K562 (cell line): Measurements from ENCODE around the gene JUND. TPM values are rescaled to one million over a fixed set of nuclear protein-coding genes. Genes with fewer than 3 reads are reported as not detected.

ENCODE experiments used
- BRF2 ChIP-seq: IDR thresholded peaks from 3 replicates; pipeline ENCODE4 v1.6.1; 2011; ENCODE audit warnings: borderline replicate concordance, mild to moderate bottlenecking; ENCODE audit not compliant: insufficient read length, insufficient read depth
- CEBPG ChIP-seq, 3 experiments: fragments of 200-800 bp in 1 of 3; sonication (Bioruptor generic) in 1 of 3; sonication (generic) in 1 of 3; formaldehyde crosslinking in 1 of 3; IDR thresholded peaks in 2 of 3; conservative IDR thresholded peaks in 1 of 3; 2 replicates each; pipeline versions ENCODE4 v1.6.1 to v1.8.0; 2016 to 2022; ENCODE audit warnings: missing compliant biosample characterization in 2 of 3, missing genetic modification characterization in 2 of 3, mild to moderate bottlenecking in 1 of 3, missing genetic modification reagents in 1 of 3
- CGGBP1 ChIP-seq: fragments of 250-450 bp; sonication (Bioruptor Pico); IDR thresholded peaks from 2 replicates; pipeline ENCODE4 v1.9.0; 2021; ENCODE audit warnings: mild to moderate bottlenecking
- CHD4 ChIP-seq: fragments of 200-600 bp; sonication (generic); IDR thresholded peaks from 3 replicates; pipeline ENCODE4 v1.6.1; 2012; ENCODE audit warnings: low read depth, mild to moderate bottlenecking, mixed read lengths, low read length, inconsistent platforms; ENCODE audit not compliant: insufficient read depth, insufficient replicate concordance, poor library complexity, severe bottlenecking
- ESRRB ChIP-seq: fragments of 250-450 bp; sonication (Bioruptor Pico); IDR thresholded peaks from 2 replicates; pipeline ENCODE4 v1.5.0; 2020; ENCODE audit warnings: mild to moderate bottlenecking, moderate library complexity, borderline replicate concordance
- FIP1L1 ChIP-seq: fragments of 200-400 bp; formaldehyde crosslinking; IDR thresholded peaks from 2 replicates; pipeline ENCODE4 v1.6.1; 2018; ENCODE audit warnings: mild to moderate bottlenecking, low read depth, low read length; ENCODE audit not compliant: poor library complexity, severe bottlenecking
- GATAD2B ChIP-seq: fragments of 450-650 bp; IDR thresholded peaks from 2 replicates; pipeline ENCODE4 v1.6.1; 2017; ENCODE audit warnings: mild to moderate bottlenecking, borderline replicate concordance
- NFYB ChIP-seq: IDR thresholded peaks from 2 replicates; pipeline ENCODE4 v1.6.1; 2011; ENCODE audit warnings: mild to moderate bottlenecking, moderate library complexity; ENCODE audit not compliant: insufficient read length; ENCODE audit errors: extremely low read depth
- POLR2A ChIP-seq: fragments of 450-650 bp; conservative IDR thresholded peaks from 2 replicates; pipeline ENCODE4 v1.6.1; 2016
- RAD51 ChIP-seq: fragments of 450-650 bp; IDR thresholded peaks from 2 replicates; pipeline ENCODE4 v1.7.1; 2016; ENCODE audit warnings: low read depth, mild to moderate bottlenecking, borderline replicate concordance
- RBM22 ChIP-seq: fragments of 200-400 bp; formaldehyde crosslinking; IDR thresholded peaks from 2 replicates; pipeline ENCODE4 v1.6.1; 2018; ENCODE audit warnings: low read length, low read depth; ENCODE audit not compliant: poor library complexity, severe bottlenecking
- RFX5 ChIP-seq: IDR thresholded peaks from 2 replicates; pipeline ENCODE4 v1.6.1; 2011; ENCODE audit warnings: low read depth, mild to moderate bottlenecking, improper control_type of control experiment, low read length
- RNF2 ChIP-seq: sonication (generic); IDR thresholded peaks from 2 replicates; pipeline ENCODE4 v1.6.1; 2016
- SIN3A ChIP-seq, 2 experiments: fragments of 150-350 bp in 1 of 2; IDR thresholded peaks; 2 replicates each; pipeline ENCODE4 v1.6.1; 2011 to 2016; ENCODE audit warnings: borderline replicate concordance in 2 of 2, low read depth in 2 of 2, low read length in 2 of 2, mild to moderate bottlenecking in 2 of 2, moderate library complexity in 2 of 2; ENCODE audit not compliant: control insufficient read depth in 1 of 2
- SIRT6 ChIP-seq: IDR thresholded peaks from one replicate; pipeline ENCODE4 v1.6.1; 2012; ENCODE audit warnings: low read depth, mild to moderate bottlenecking, control low read depth, inconsistent platforms, low read length, moderate library complexity
- SMAD4 ChIP-seq: fragments of 250-450 bp; sonication (Bioruptor Pico); conservative IDR thresholded peaks from 2 replicates; pipeline ENCODE4 v1.8.0; 2021; ENCODE audit warnings: inconsistent platforms, mild to moderate bottlenecking, moderate library complexity
- TRIM24 ChIP-seq, 2 experiments: fragments of 450-650 bp; IDR thresholded peaks; 2 replicates each; pipeline ENCODE4 v1.6.1; 2016
- U2AF2 ChIP-seq: fragments of 200-400 bp; formaldehyde crosslinking; optimal IDR thresholded peaks from 2 replicates; pipeline ENCODE3; 2017; ENCODE audit warnings: low read depth, mild to moderate bottlenecking, low read length
- USF2 ChIP-seq: sonication (generic); formaldehyde crosslinking; IDR thresholded peaks from 2 replicates; pipeline ENCODE4 v1.5.0; 2020; ENCODE audit warnings: missing genetic modification reagents
- ZNF121 ChIP-seq: sonication (generic); formaldehyde crosslinking; conservative IDR thresholded peaks from 2 replicates; pipeline ENCODE4 v1.8.0; 2022; ENCODE audit warnings: missing genetic modification reagents
- ZNF507 ChIP-seq: conservative IDR thresholded peaks from 2 replicates; pipeline ENCODE4 v1.6.1; 2017; ENCODE audit warnings: missing genetic modification characterization, missing compliant biosample characterization
- ZNF696 ChIP-seq: fragments of 250-450 bp; sonication (Bioruptor Pico); conservative IDR thresholded peaks from 2 replicates; pipeline ENCODE4 v1.4.0; 2020; ENCODE audit warnings: mild to moderate bottlenecking, moderate library complexity
- ZNF699 ChIP-seq: fragments of 250-450 bp; sonication (Bioruptor Pico); IDR thresholded peaks from 2 replicates; pipeline ENCODE4 v1.8.0; 2021; ENCODE audit warnings: mild to moderate bottlenecking, moderate library complexity; ENCODE audit not compliant: insufficient replicate concordance
- ZNF740 ChIP-seq, 3 experiments: fragments of 200-800 bp in 1 of 3; sonication (Bioruptor generic) in 1 of 3; sonication (generic) in 1 of 3; formaldehyde crosslinking in 1 of 3; IDR thresholded peaks; 2 replicates each; pipeline versions ENCODE4 v1.6.1 to v1.8.0; 2016 to 2022; ENCODE audit warnings: mild to moderate bottlenecking in 2 of 3, missing compliant biosample characterization in 2 of 3, missing genetic modification characterization in 2 of 3, missing genetic modification reagents in 1 of 3
- polyA plus RNA-seq, 8 experiments: library from polyadenylated mRNA; depleted of rRNA in 4 of 8; stranded (reverse) in 5 of 8; unstranded in 3 of 8; fragments of >200 nt; fragmentation: Nextera tagmentation in 2 of 8; fragmentation: Illumina TruSeq in 1 of 8; extraction: Ambion mirVana in 2 of 8; extraction: Trizol in 1 of 8; gene quantifications; 2 replicates each; pipeline versions ENCODE4 v1.2.1 to v1.2.3, GENCODE V29; 2011 to 2014; ENCODE audit warnings: inconsistent platforms in 1 of 8, missing spikeins in 1 of 8
- total RNA-seq, 7 experiments: library from RNA; depleted of rRNA in 6 of 7; stranded (reverse); fragments of >200 nt in 6 of 7; fragmentation: Illumina TruSeq in 2 of 7; extraction: Trizol in 2 of 7; gene quantifications; 2 replicates each; pipeline versions ENCODE4 v1.2.1 to v1.2.3, GENCODE V29; 2011 to 2021; ENCODE audit warnings: low replicate concordance in 1 of 7

JUND gene
- total and polyA plus RNA-seq, 9 of the 15 experiments (the other 6 are each of a cell fraction or from before 2014, with no cell fraction given), result 6.4 to 286 (median 42.3) TPM

DNA sequence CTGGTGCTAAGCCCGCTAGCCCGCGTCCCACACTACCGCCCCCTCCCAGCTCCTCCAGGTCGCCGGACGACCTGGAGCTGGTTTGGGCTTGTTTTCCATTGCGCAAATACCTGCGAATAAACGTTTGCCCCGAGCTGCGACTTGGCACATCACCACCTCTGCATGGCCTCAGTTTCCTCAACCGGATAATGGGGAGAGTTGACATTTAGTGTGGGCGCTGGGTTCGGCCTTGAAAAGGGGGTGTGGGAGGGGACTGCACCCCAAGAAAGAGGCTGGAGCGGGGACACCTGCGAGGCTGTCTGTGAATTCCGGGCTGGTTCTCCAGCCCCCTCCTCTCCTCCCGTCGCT is 11.0 kb upstream of the JUND start (continued):
- peak; percentile 18 for TF ChIP-seq FIP1L1
- TF ChIP-seq USF2 (CRISPR knock-in tag), result no peak
- no peak for TF ChIP-seq SMAD4 (CRISPR knock-in tag)
- TF ChIP-seq ZNF121 (CRISPR knock-in tag), result no peak
- no peak for TF ChIP-seq NFYB
- TF ChIP-seq RBM22, result no peak
- no peak for TF ChIP-seq ZNF507 (tag)
- TF ChIP-seq ZNF740 (CRISPR knock-in tag; IDR thresholded peaks at IDR 0.05), result no peak
- TF ChIP-seq ZNF740 (tag; IDR thresholded peaks at IDR 0.05), result no peak
- no peak; the same call in 1 of the 2 replicates for TF ChIP-seq POLR2A
- TF ChIP-seq ESRRB (CRISPR knock-in tag), result no peak
- TF ChIP-seq ZNF699, result no peak
- no peak for TF ChIP-seq ZNF696 (CRISPR knock-in tag)
- no peak for TF ChIP-seq RFX5
- no peak for TF ChIP-seq GATAD2B
- TF ChIP-seq CEBPG (CRISPR knock-in tag; IDR thresholded peaks at IDR 0.05), result peak; percentile 84; the same call in 1 of the 2 replicates
- TF ChIP-seq CEBPG (tag; conservative IDR thresholded peaks at IDR 0.05 in 1 of 2, IDR thresholded peaks at IDR 0.05 in 1 of 2), result peak; percentile 63 to 83
- no peak for TF ChIP-seq TRIM24 (IDR thresholded peaks at IDR 0.05)
- TF ChIP-seq BRF2, result no peak
- no peak for TF ChIP-seq RAD51
- TF ChIP-seq RNF2, result no peak
- no peak for TF ChIP-seq U2AF2
- TF ChIP-seq SIN3A (IDR thresholded peaks at IDR 0.05; ENCODE audit: borderline replicate concordance in 2 of 2, control insufficient read depth in 1 of 2, low read depth in 2 of 2, low read length in 2 of 2), result no peak
- no peak for TF ChIP-seq CHD4
- TF ChIP-seq SIRT6, result no peak
- no peak for TF ChIP-seq CGGBP1
